ENCODE data around the gene ZBTB9. TPM values are rescaled to one million over a fixed set of nuclear protein-coding genes. Genes with fewer than 3 reads are reported as not detected.
A peak's percentile ranks its signal among the peaks of the same experiment; 100 is the strongest.

ZBTB9 gene
- polyA plus RNA-seq, 1 of the 3 experiments (the other 2 are of a cell fraction) = 5.7 TPM

DNA sequence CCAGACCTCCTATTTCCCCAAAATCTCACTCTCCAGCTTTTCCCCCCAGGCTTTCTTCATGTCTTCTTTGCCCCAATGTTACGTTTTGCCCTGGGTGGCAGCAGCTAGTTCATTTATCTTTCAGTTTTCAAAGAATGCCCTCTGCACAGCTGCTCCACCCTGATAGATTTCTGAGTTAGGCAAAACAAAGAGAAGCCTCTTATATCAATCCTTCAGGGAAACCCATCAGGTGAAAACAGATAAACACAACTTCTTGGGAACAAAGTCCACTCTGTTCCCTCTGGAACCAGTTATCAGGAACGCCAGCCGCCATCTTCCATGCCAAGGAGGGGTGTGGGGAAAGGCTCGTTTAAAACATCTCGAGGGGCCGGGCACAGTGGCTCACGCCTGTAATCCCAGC is 34.0 kb downstream of the ZBTB9 start:
- 75% methylated on average over 7 of the region's 7 CpGs for WGBS (ENCODE audit: low lambda C conversion rate)
- CTCF ChIA-PET = no interaction called here

DNA sequence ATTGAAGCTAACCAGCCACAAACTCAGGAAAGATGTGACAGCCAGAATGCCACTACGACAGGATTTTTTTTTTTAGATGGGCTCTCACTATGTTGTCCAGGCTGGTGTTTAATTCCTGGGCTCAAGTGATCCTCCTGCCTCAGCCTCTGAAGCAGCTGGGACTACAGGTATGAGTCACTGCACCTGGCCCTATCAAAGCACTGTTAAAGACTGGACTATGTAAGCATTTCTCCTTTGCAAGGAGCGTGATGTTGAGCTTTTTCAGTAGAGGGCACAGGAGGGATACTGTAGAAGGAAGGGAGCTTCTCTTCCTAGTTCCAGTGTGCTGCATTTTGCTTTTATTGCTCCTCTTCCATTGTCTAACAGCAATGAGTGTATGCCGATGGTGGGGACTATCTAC is 35.8 kb downstream of the ZBTB9 start:
- no peaks in the 10 kb centered on the region for H4K20me1 ChIP-seq (ENCODE audit: insufficient read depth)
- POLR2A ChIA-PET = no interaction called here
- H3K9ac ChIP-seq = no peak overlapping the region
- WGBS (ENCODE audit: low lambda C conversion rate) = 75% methylated on average over 3 of the region's 3 CpGs
- CTCF ChIA-PET = interaction anchor here (0.9 to 1.4 kb wide), 3 partner anchors 99 to 254 kb away, joined by 3 to 4 read pairs (median 3); partner anchors contain the start of gene KIFC1
- no peak for DNase-seq
- no peak overlapping the region for H3K4me2 ChIP-seq
- no peak overlapping the region for H2AFZ ChIP-seq (ENCODE audit: low read depth)
- H3K27ac ChIP-seq (ENCODE audit: low read depth in 2 of 2, low read length in 1 of 2) = no peak overlapping the region
- no peaks in the 10 kb centered on the region for H3K9me2 ChIP-seq
- no peaks in the 10 kb centered on the region for H3K79me2 ChIP-seq (ENCODE audit: insufficient read depth)
- TF ChIP-seq RAD21 (IDR thresholded peaks at IDR 0.05; ENCODE audit: low read length) (peak; percentile 36), MEF2A (IDR thresholded peaks at IDR 0.05; ENCODE audit: borderline replicate concordance, low read depth) (no peak)
- H3K36me3 ChIP-seq (replicated peaks in 1 of 2; ENCODE audit: control insufficient read depth in 1 of 2, insufficient read depth in 2 of 2, low read length in 1 of 2) = no peaks in the 10 kb centered on the region
- H3F3A ChIP-seq (replicated peaks; ENCODE audit: insufficient read depth) = no peaks in the 10 kb centered on the region
- H3K4me3 ChIP-seq (ENCODE audit: low read depth in 2 of 2, low read length in 1 of 2) = no peak overlapping the region
- H3K9me3 ChIP-seq = no peaks in the 10 kb centered on the region
- no peaks in the 10 kb centered on the region; the same call in 1 of the 2 replicates for H3K27me3 ChIP-seq (ENCODE audit: insufficient read depth)
- H3K4me1 ChIP-seq (ENCODE audit: control insufficient read depth in 1 of 2, insufficient read depth in 2 of 2, low read depth in 1 of 2, low read length in 1 of 2) = no peaks in the 10 kb centered on the region; a peak in 1 of 4 replicates

More for the DNA sequence above, 34.0 kb downstream of the ZBTB9 start:
- Histone ChIP-seq H3K4me3 (ENCODE audit: low read depth in 2 of 2, low read length in 1 of 2) (no peak overlapping the region), H3K9me3 (no peaks in the 10 kb centered on the region), H3K79me2 (ENCODE audit: insufficient read depth) (no peaks in the 10 kb centered on the region), H3K9me2 (no peaks in the 10 kb centered on the region), H4K20me1 (ENCODE audit: insufficient read depth) (no peaks in the 10 kb centered on the region), H3K27ac (ENCODE audit: low read depth in 2 of 2, low read length in 1 of 2) (no peak overlapping the region), H3K4me1 (ENCODE audit: control insufficient read depth in 1 of 2, insufficient read depth in 2 of 2, low read depth in 1 of 2, low read length in 1 of 2) (no peaks in the 10 kb centered on the region; a peak in 1 of 4 replicates), H2AFZ (ENCODE audit: low read depth) (no peak overlapping the region), H3K4me2 (no peak overlapping the region), H3K36me3 (replicated peaks in 1 of 2; ENCODE audit: control insufficient read depth in 1 of 2, insufficient read depth in 2 of 2, low read length in 1 of 2) (no peaks in the 10 kb centered on the region), H3K9ac (no peak overlapping the region), H3F3A (replicated peaks; ENCODE audit: insufficient read depth) (no peaks in the 10 kb centered on the region), H3K27me3 (ENCODE audit: insufficient read depth) (no peaks in the 10 kb centered on the region; the same call in 1 of the 2 replicates)
- no peak for DNase-seq
- POLR2A ChIA-PET = no interaction called here
- TF ChIP-seq FOSL2 (IDR thresholded peaks at IDR 0.05; ENCODE audit: borderline replicate concordance, low read depth) (no peak), POLR2AphosphoS5 (IDR thresholded peaks at IDR 0.05; ENCODE audit: low read depth, low read length) (no peak), GABPA (IDR thresholded peaks at IDR 0.05; ENCODE audit: low read depth) (no peak), FOXJ3 (CRISPR knock-in tag; IDR thresholded peaks at IDR 0.05) (no peak), GATA2 (CRISPR knock-in tag; IDR thresholded peaks at IDR 0.05) (no peak), EP300 (IDR thresholded peaks at IDR 0.05; ENCODE audit: borderline replicate concordance in 1 of 2, low read depth in 1 of 2, low read length in 1 of 2) (no peak), TAF1 (IDR thresholded peaks at IDR 0.05; ENCODE audit: borderline replicate concordance, low read depth, low read length) (no peak), JUND (IDR thresholded peaks at IDR 0.05) (no peak), TEAD4 (IDR thresholded peaks at IDR 0.05; ENCODE audit: borderline replicate concordance, insufficient read depth) (no peak), SMC3 (IDR thresholded peaks at IDR 0.05; ENCODE audit: low read depth, low read length) (no peak), NRF1 (IDR thresholded peaks at IDR 0.05; ENCODE audit: low read depth, low read length) (no peak), RCOR1 (IDR thresholded peaks at IDR 0.05; ENCODE audit: low read length) (no peak), SIN3A (IDR thresholded peaks at IDR 0.05; ENCODE audit: borderline replicate concordance, low read depth, low read length) (no peak), FOXM1 (IDR thresholded peaks at IDR 0.05; ENCODE audit: low read depth) (no peak), RFX5 (IDR thresholded peaks at IDR 0.05; ENCODE audit: low read length) (no peak), NFIC (IDR thresholded peaks at IDR 0.05; ENCODE audit: borderline replicate concordance) (no peak)
- TF ChIP-seq, protein P1, sequence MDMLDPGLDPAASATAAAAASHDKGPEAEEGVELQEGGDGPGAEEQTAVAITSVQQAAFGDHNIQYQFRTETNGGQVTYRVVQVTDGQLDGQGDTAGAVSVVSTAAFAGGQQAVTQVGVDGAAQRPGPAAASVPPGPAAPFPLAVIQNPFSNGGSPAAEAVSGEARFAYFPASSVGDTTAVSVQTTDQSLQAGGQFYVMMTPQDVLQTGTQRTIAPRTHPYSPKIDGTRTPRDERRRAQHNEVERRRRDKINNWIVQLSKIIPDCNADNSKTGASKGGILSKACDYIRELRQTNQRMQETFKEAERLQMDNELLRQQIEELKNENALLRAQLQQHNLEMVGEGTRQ (IDR thresholded peaks at IDR 0.05; ENCODE audit: borderline replicate concordance, low read depth, low read length) = no peak
- TF ChIP-seq, protein P2, sequence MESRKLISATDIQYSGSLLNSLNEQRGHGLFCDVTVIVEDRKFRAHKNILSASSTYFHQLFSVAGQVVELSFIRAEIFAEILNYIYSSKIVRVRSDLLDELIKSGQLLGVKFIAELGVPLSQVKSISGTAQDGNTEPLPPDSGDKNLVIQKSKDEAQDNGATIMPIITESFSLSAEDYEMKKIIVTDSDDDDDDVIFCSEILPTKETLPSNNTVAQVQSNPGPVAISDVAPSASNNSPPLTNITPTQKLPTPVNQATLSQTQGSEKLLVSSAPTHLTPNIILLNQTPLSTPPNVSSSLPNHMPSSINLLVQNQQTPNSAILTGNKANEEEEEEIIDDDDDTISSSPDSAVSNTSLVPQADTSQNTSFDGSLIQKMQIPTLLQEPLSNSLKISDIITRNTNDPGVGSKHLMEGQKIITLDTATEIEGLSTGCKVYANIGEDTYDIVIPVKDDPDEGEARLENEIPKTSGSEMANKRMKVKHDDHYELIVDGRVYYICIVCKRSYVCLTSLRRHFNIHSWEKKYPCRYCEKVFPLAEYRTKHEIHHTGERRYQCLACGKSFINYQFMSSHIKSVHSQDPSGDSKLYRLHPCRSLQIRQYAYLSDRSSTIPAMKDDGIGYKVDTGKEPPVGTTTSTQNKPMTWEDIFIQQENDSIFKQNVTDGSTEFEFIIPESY (IDR thresholded peaks at IDR 0.05; ENCODE audit: borderline replicate concordance, low read depth) = no peak
- TF ChIP-seq, protein P3, sequence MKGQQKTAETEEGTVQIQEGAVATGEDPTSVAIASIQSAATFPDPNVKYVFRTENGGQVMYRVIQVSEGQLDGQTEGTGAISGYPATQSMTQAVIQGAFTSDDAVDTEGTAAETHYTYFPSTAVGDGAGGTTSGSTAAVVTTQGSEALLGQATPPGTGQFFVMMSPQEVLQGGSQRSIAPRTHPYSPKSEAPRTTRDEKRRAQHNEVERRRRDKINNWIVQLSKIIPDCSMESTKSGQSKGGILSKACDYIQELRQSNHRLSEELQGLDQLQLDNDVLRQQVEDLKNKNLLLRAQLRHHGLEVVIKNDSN (IDR thresholded peaks at IDR 0.05; ENCODE audit: borderline replicate concordance, low read depth) = no peak
